ENCODE results near the gene RBM22.

RBM22 gene

GRCh38 chr5:150641824-150642566 is 58.9 kb downstream of the RBM22 start:
- DNase-seq (ENCODE audit: insufficient read length, low spot score) = no peak
- no peak for TF ChIP-seq POLR2A (IDR thresholded peaks at IDR 0.05; ENCODE audit: low read depth, low read length)
- FAIRE-seq = no peak

GRCh38 chr5:150641006-150641570 is 59.8 kb downstream of the RBM22 start:
- FAIRE-seq = no peak
- no peak for DNase-seq (ENCODE audit: insufficient read length, low spot score)
- no peak; the same call in 1 of the 2 replicates for TF ChIP-seq POLR2A (IDR thresholded peaks at IDR 0.05; ENCODE audit: low read depth, low read length)
